ENCODE data around the gene ACTRT2.

- TF ChIP-seq SUZ12 (IDR thresholded peaks at IDR 0.05; ENCODE audit: extremely low read depth, insufficient read depth, insufficient read length): no peak
- TF ChIP-seq YY1 (IDR thresholded peaks at IDR 0.05; ENCODE audit: insufficient read depth, insufficient read length): no peak
- TF ChIP-seq ZNF274 (IDR thresholded peaks at IDR 0.05; ENCODE audit: low read depth, low read length): no peak
These were observed 31.2 kb downstream of the ACTRT2 start for GRCh38 chr1:3052501-3052900.

Measured in NT2/D1 (cell line).